Ovary (tissue), 9 donors: Measurements from ENCODE around the gene SRSF12. TPM values are rescaled to one million over a fixed set of nuclear protein-coding genes. Genes with fewer than 3 reads are reported as not detected.
A peak's percentile ranks its signal among the peaks of the same experiment; 100 is the strongest.

Source experiments
- DNase-seq, 5 donors: peaks; one replicate each; pipeline ENCODE4 v3.0.0-alpha.2; 2019 to 2020
- H3K27ac ChIP-seq, 2 donors: fragments of 200-600 bp; one replicate each; pipeline versions ENCODE4 v1.5.1 to v1.8.0; 2019 to 2022
- H3K27me3 ChIP-seq: fragments of 200-600 bp; one replicate; pipeline ENCODE4 v1.8.0; 2022
- H3K36me3 ChIP-seq: fragments of 200-600 bp; sonication (generic); one replicate; pipeline ENCODE4 v1.5.1; 2019
- H3K4me1 ChIP-seq: one replicate; pipeline ENCODE4 v1.8.1; 2013; ENCODE audit warnings: mild to moderate bottlenecking, moderate library complexity; ENCODE audit not compliant: insufficient read depth
- H3K4me3 ChIP-seq: fragments of 200-600 bp; sonication (generic); one replicate; pipeline ENCODE4 v1.5.1; 2017
- H3K9me3 ChIP-seq, 2 donors: fragments of 200-600 bp in 1 of 2; sonication (generic) in 1 of 2; one replicate each; pipeline versions ENCODE4 v1.5.1 to v1.8.1; 2013 to 2019; ENCODE audit warnings: mild to moderate bottlenecking in 1 of 2, moderate library complexity in 1 of 2
- EP300 ChIP-seq: sonication (generic); formaldehyde crosslinking; IDR thresholded peaks from one replicate; pipeline ENCODE4 v1.6.1; 2017; ENCODE audit warnings: antibody characterized with exemption
- POLR2A ChIP-seq: fragments of 450-650 bp; IDR thresholded peaks from one replicate; pipeline ENCODE4 v1.6.1; 2017; ENCODE audit warnings: antibody characterized with exemption, mild to moderate bottlenecking, moderate library complexity
- WGBS, 3 donors: extraction: QIAGEN DNeasy Blood & Tissue Kit in 1 of 3; methylation state at CpG; one replicate each; pipeline versions ENCODE4 v1.1.5 to v1.1.7; 2013 to 2017; 5-methylcytosine and 5-hydroxymethylcytosine counted together
- intact Hi-C, 4 donors: fragments of 100-400 bp; cut with DNase I; formaldehyde crosslinking; loops; one replicate each; pipeline versions ENCODE4 v1.11.0 to v1.15.1; 2022 to 2023
- polyA plus RNA-seq, 2 donors: library from polyadenylated mRNA; stranded (reverse); fragments of 200-250 nt in 1 of 2; fragments of 350-450 nt in 1 of 2; fragmentation: Illumina TruSeq in 1 of 2; extraction: RNeasy Lipid Tissue Mini Kit (QIAGEN cat#74804) in 1 of 2; gene quantifications; one replicate each; pipeline ENCODE4 v1.2.3, GENCODE V29; 2013 to 2014
- total RNA-seq, 7 donors: library from RNA; depleted of rRNA in 2 of 7; stranded (reverse); fragments of >200 nt in 2 of 7; fragmentation: NEBNext Ultra II Directional in 3 of 7; extraction: Animal tissue kit (Norgen Biotek cat#: 25700) in 3 of 7; gene quantifications; one replicate each; pipeline versions ENCODE4 v1.1.0 to v1.2.4, GENCODE V29; 2016 to 2023
- TF ChIP-seq, protein P1 (sequence below), 3 donors: fragments of 450-650 bp in 2 of 3; fragments of 200-600 bp in 1 of 3; IDR thresholded peaks; one replicate each; pipeline versions ENCODE4 v1.5.1 to v1.8.0; 2016 to 2022; ENCODE audit warnings: antibody characterized with exemption in 3 of 3, mild to moderate bottlenecking in 1 of 3
- donor health status: DM: no; HTN: no; CAD: no; lungs with moderate emphysema.
- donor health status: DM: no; HTN: no; CAD: no.
- donor health status: Bipolar disorder and iron deficiency.
- donor health status: DM: yes; HTN: yes; CAD: no.
- donor health status: DM: no; HTN: no; CAD: no.
- donor health status: DM: yes; HTN: yes; CAD: no.

Gene SRSF12
- total and polyA plus RNA-seq, 9 donors: 0.83 to 9.8 (median 2.5) TPM

DNA sequence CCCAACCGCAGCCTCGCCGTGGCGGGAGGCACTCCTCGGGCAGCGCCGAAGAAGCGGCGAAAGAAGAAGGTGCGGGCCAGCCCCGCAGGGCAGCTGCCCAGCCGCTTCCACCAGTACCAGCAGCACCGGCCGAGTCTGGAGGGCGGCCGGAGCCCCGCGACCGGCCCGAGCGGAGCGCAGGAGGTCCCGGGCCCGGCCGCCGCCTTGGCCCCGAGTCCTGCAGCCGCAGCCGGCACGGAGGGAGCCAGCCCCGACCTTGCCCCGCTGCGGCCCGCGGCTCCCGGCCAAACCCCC, 36.8 kb downstream of the SRSF12 start:
- no peaks in the 10 kb centered on the region for H3K36me3 ChIP-seq
- peak overlapping the region; percentile 100 for H3K27ac ChIP-seq
- intact Hi-C loops: loop anchor here in 2 of 4 donors (2.0 to 10.0 kb wide), 3 partner anchors 46 to 96 kb away; partner anchors contain the start of gene PM20D2 (in 2 of the 2)
- WGBS, 3 donors: 0 to 1% (median 0%) methylated on average over 26 to 36 of the region's 36 CpGs
- H3K27me3 ChIP-seq: no peaks in the 10 kb centered on the region
- peak overlapping the region; percentile 64 for H3K4me3 ChIP-seq
- H3K4me1 ChIP-seq: peaks cover 3% of the 10 kb centered on the region
- DNase-seq: no peak
- no peaks in the 10 kb centered on the region for H3K9me3 ChIP-seq
- no peak for TF ChIP-seq POLR2A
- TF ChIP-seq, protein P1, sequence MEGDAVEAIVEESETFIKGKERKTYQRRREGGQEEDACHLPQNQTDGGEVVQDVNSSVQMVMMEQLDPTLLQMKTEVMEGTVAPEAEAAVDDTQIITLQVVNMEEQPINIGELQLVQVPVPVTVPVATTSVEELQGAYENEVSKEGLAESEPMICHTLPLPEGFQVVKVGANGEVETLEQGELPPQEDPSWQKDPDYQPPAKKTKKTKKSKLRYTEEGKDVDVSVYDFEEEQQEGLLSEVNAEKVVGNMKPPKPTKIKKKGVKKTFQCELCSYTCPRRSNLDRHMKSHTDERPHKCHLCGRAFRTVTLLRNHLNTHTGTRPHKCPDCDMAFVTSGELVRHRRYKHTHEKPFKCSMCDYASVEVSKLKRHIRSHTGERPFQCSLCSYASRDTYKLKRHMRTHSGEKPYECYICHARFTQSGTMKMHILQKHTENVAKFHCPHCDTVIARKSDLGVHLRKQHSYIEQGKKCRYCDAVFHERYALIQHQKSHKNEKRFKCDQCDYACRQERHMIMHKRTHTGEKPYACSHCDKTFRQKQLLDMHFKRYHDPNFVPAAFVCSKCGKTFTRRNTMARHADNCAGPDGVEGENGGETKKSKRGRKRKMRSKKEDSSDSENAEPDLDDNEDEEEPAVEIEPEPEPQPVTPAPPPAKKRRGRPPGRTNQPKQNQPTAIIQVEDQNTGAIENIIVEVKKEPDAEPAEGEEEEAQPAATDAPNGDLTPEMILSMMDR (IDR thresholded peaks at IDR 0.05): peak in 1 of 3 donors; percentile 26

DNA sequence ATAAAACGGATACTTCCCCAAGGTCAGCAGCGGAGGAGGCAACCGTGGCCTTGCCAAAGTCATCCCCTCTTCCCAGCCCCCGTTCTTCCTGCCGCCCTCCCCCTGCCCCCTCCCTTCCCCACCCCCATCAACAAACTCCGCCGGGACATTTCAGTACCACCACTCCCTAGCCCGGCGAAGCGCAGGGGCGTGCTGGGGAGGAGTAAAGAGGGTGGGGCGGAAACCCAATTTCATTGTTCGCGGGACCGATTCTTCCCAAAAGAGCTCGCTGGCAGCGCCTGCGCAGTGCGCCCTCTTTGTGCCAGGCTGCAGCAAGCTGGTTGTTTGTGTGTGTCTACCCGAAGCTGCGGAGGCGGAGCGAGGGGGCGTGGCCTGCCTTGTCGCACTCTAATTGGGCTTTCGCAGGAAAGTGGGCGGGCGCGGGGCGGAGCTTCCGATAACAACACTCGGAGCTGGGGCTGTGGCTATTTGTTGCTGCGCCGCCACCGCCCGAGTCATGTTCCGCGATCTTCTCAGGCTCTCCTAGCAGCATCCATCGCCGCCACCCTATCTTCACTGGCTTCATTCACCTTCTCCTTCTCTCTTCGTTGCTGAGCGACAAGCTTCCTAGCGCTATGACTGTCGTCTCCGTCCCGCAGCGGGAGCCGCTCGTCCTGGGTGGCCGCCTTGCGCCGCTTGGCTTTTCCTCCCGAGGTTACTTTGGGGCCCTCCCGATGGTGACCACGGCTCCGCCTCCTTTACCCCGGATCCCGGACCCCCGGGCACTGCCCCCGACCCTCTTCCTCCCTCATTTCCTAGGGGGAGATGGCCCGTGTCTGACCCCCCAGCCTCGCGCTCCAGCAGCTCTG, 37.4 kb downstream of the SRSF12 start, which contains the start of gene PNRC1:
PNRC1 (plus strand) TSS at position 471 of the 848 bp plus-strand sequence; CDS start at position 615, 144 bp downstream.
- 1% methylated on average over 62 to 63 of the region's 63 CpGs for WGBS, 3 donors
- intact Hi-C loops: loop anchor here in 2 of 4 donors (1.0 to 10.0 kb wide), 4 partner anchors 46 to 273 kb away; partner anchors contain the start of gene PM20D2 (in 2 of the 2)
- TF ChIP-seq POLR2A (peak; percentile 100), EP300 (peak; percentile 60)
- TF ChIP-seq, protein P1 (IDR thresholded peaks at IDR 0.05): peak in 1 of 3 donors; percentile 20

DNA sequence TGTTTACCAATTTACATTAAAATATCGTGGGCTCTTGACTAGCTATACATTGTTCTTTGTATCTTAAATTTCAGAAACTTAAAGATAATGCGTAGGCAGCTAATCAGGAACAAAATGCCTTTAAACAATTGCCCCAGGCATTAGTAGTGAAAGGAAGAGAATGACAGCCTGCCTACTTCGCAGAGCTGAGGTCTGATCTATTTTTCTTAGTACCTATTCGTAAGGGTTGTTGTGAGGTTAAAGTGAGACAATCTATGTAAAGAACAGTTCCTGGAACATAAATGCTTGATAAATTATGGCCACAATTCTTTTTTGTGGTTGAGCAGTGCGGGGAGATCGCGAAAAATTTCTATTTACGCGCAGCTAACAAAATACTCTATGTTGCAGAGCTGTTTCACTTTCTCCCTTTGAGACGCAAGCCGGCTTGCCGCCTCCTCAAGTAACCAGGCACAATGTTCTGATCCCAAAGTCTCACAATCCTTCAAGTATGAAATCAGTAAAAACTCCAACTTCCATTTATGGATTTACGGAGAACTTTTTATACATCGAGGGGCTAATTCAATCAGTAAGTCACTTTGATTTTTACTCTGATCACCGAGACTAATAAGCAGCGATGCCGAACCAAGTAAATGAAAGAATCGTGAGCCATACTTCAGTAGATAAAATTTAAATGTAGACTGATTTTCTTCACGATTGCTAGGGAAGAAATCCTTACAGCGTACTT, 38.2 kb downstream of the SRSF12 start:
- Histone ChIP-seq H3K9me3 (no peaks in the 10 kb centered on the region), H3K4me3 (peak overlapping the region; percentile 64), H3K27me3 (no peaks in the 10 kb centered on the region), H3K27ac (peak overlapping the region; percentile 100), H3K36me3 (no peaks in the 10 kb centered on the region), H3K4me1 (peaks cover 3% of the 10 kb centered on the region)
- DNase-seq: peak; percentile 47 to 67 (median 59)
- 0 to 1% (median 0%) methylated on average over 20 of the region's 20 CpGs for WGBS, 3 donors
- intact Hi-C loops: loop anchor here in 3 of 4 donors (1.0 to 10.0 kb wide), 5 partner anchors 43 to 274 kb away; partner anchors contain the start of gene PM20D2 (in 2 of the 3)
- TF ChIP-seq EP300 (no peak), POLR2A (peak; percentile 27)

More for the DNA sequence above, 37.4 kb downstream of the SRSF12 start, which contains the start of gene PNRC1:
- H3K4me1 ChIP-seq: peaks cover 3% of the 10 kb centered on the region
- H3K36me3 ChIP-seq: no peaks in the 10 kb centered on the region
- peak within 1 kb of the TSS; percentile 64 for H3K4me3 ChIP-seq
- peak within 1 kb of the TSS; percentile 100 for H3K27ac ChIP-seq
- H3K9me3 ChIP-seq: no peaks in the 10 kb centered on the region
- DNase-seq: peak; percentile 100
- no peaks in the 10 kb centered on the region for H3K27me3 ChIP-seq

DNA sequence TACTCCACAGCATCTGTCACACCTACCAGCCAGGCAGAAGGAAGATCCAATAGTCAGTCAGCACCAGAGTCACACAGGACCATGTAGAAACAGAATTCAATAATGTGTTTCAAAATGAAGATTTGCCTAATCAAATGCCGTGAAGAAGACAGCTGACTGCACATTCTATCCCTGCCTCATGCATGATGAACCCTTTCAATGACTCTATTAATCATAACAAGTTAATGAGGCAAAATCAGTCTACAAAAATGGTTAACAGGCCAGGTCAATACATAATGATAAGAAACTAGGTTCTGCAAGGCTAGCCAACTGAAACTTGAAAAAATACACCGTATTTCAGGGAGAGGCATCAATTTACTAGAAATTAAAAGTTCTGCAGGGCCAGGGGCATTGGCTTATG, 44.0 kb downstream of the SRSF12 start:
- H3K27me3 ChIP-seq: no peaks in the 10 kb centered on the region
- no peak overlapping the region for H3K27ac ChIP-seq
- no peak overlapping the region for H3K4me3 ChIP-seq
- no peaks in the 10 kb centered on the region for H3K4me1 ChIP-seq
- DNase-seq: no peak
- intact Hi-C loops: no loop called here
- H3K9me3 ChIP-seq: no peaks in the 10 kb centered on the region
- no peaks in the 10 kb centered on the region for H3K36me3 ChIP-seq
- WGBS, 3 donors: 67 to 75% (median 74%) methylated on average over 2 of the region's 2 CpGs
- TF ChIP-seq EP300 (no peak), POLR2A (no peak)
- TF ChIP-seq, protein P1 (IDR thresholded peaks at IDR 0.05): no peak
